Suprapubic skin (tissue), 4 donors: ENCODE results near the gene NEIL1. TPM values are rescaled to one million over a fixed set of nuclear protein-coding genes. Genes with fewer than 3 reads are reported as not detected.

Source experiments
- DNase-seq, 2 donors: peaks; one replicate each; pipeline ENCODE4 v3.0.0-alpha.2; 2019; ENCODE audit warnings: low spot score in 2 of 2
- H3K27ac ChIP-seq: fragments of 200-600 bp; sonication (generic); one replicate; pipeline ENCODE4 v1.5.1; 2019
- H3K27me3 ChIP-seq: fragments of 200-600 bp; sonication (generic); one replicate; pipeline ENCODE4 v1.5.1; 2019
- H3K36me3 ChIP-seq: fragments of 200-600 bp; sonication (generic); one replicate; pipeline ENCODE4 v1.5.1; 2019
- H3K4me1 ChIP-seq: fragments of 200-600 bp; sonication (generic); one replicate; pipeline ENCODE4 v1.5.1; 2019
- H3K4me3 ChIP-seq: fragments of 200-600 bp; sonication (generic); one replicate; pipeline ENCODE4 v1.5.1; 2019; ENCODE audit warnings: mild to moderate bottlenecking
- H3K9me3 ChIP-seq: fragments of 200-600 bp; sonication (generic); one replicate; pipeline ENCODE4 v1.5.1; 2019
- EP300 ChIP-seq: sonication (generic); formaldehyde crosslinking; IDR thresholded peaks from one replicate; pipeline ENCODE4 v1.6.1; 2017; ENCODE audit warnings: antibody characterized with exemption
- POLR2A ChIP-seq, 2 donors: fragments of 450-650 bp; IDR thresholded peaks; one replicate each; pipeline ENCODE4 v1.6.1; 2017; ENCODE audit warnings: antibody characterized with exemption in 2 of 2, mild to moderate bottlenecking in 2 of 2, moderate library complexity in 2 of 2
- POLR2AphosphoS5 ChIP-seq, 3 donors: sonication (generic); formaldehyde crosslinking; IDR thresholded peaks; one replicate each; pipeline ENCODE4 v1.6.1; 2017; ENCODE audit warnings: antibody characterized with exemption in 3 of 3
- WGBS: methylation state at CpG from one replicate; pipeline ENCODE4 v1.1.5; 2018; 5-methylcytosine and 5-hydroxymethylcytosine counted together
- total RNA-seq, 4 donors: library from RNA; depleted of rRNA; stranded (reverse); fragments of >200 nt; gene quantifications; one replicate each; pipeline ENCODE4 v1.1.0, GENCODE V29; 2016
- TF ChIP-seq, protein P1 (sequence below), 2 donors: fragments of 200-600 bp in 1 of 2; fragments of 450-650 bp in 1 of 2; sonication (generic) in 1 of 2; IDR thresholded peaks; one replicate each; pipeline ENCODE4 v1.5.1; 2016 to 2019; ENCODE audit warnings: antibody characterized with exemption in 2 of 2, mild to moderate bottlenecking in 1 of 2, moderate library complexity in 1 of 2

NEIL1 gene
- total RNA-seq, 4 donors from 2014 or later, result 26.3 to 123 (median 38.0) TPM

DNA sequence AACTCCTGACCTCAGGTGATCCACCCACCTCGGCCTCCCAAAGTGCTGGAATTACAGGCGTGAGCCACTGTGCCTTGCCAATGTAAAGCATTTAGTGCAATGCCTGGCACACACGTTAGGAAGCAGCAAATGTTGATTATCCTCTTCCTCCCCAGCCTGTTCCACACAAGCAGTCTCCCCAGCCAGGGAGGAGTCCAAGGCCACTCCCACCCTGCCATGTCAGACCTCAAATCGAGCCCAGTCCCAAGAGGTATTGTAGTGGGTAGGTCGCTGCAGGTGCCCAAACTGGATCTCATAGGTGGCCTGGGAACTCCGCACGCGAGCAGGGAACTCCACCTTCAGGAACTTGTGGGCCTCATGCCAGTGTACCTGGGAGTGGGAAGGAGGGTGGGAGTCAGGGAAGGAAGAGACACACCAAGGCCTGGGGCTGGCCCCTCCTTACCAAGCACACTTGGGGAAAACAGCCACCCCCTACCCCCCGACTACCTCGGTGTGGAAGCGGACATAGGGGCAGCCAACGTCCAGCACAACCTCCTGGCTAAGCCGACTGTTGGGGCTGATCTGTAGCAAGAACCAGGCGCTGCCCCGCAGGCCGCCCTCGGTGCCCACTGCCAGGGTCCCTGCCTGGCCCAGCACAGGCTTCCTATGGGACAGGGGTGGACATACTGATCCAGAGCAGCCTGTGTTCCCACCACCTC, 11.3 kb downstream of the NEIL1 start:
- Histone ChIP-seq H3K27me3 (no peaks in the 10 kb centered on the region), H3K4me3 (no peak overlapping the region), H3K4me1 (no peaks in the 10 kb centered on the region), H3K9me3 (no peaks in the 10 kb centered on the region), H3K36me3 (peaks cover 85% of the 10 kb centered on the region), H3K27ac (no peak overlapping the region)
- no peak for TF ChIP-seq POLR2A (IDR thresholded peaks at IDR 0.05)
- TF ChIP-seq, protein P1, sequence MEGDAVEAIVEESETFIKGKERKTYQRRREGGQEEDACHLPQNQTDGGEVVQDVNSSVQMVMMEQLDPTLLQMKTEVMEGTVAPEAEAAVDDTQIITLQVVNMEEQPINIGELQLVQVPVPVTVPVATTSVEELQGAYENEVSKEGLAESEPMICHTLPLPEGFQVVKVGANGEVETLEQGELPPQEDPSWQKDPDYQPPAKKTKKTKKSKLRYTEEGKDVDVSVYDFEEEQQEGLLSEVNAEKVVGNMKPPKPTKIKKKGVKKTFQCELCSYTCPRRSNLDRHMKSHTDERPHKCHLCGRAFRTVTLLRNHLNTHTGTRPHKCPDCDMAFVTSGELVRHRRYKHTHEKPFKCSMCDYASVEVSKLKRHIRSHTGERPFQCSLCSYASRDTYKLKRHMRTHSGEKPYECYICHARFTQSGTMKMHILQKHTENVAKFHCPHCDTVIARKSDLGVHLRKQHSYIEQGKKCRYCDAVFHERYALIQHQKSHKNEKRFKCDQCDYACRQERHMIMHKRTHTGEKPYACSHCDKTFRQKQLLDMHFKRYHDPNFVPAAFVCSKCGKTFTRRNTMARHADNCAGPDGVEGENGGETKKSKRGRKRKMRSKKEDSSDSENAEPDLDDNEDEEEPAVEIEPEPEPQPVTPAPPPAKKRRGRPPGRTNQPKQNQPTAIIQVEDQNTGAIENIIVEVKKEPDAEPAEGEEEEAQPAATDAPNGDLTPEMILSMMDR (IDR thresholded peaks at IDR 0.05), result no peak
- no peak for TF ChIP-seq EP300
- no peak for TF ChIP-seq POLR2AphosphoS5 (IDR thresholded peaks at IDR 0.05)
- DNase-seq, result no peak
- 97% methylated on average over 8 of the region's 17 CpGs for WGBS

DNA sequence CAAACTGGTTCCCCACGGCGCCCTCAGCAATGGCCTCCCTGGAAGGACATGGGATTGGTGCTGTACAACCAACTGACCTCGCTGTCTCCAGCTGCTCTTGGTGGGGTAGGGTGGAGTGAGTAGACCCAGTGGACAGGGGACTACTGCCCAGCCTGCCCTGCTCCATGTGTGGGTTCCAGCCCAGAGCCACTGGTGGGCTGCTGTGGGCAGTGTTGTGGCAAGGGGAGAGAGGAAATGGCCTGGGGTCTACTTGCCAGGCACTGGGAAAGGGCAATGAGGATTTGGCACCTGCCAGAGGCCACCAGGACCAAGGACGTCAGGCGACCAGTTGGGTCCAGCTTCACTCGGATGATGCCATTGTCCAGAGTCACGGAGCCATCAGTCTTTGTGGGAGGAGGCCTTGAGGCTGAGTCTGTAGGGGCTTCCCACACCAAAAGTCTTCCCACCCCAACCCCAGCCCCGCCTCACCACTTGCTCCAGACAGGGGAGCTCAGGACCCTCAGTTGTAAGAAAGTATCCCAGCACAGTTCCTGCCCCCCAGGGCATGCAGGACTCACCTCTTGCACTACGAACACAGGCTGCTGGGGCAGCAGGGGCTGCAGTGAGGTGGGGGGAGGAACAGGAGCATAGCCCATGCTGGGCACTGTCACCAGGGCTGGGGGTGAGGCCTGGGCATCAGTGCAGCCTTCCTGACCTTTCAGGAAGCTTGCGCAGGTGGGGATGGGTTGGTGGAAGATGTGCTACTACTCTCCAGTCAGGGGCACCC, 12.1 kb downstream of the NEIL1 start:
- H3K4me3 ChIP-seq, result no peak overlapping the region
- DNase-seq, result no peak
- TF ChIP-seq EP300 (no peak), POLR2AphosphoS5 (IDR thresholded peaks at IDR 0.05) (no peak), POLR2A (IDR thresholded peaks at IDR 0.05) (no peak)
- TF ChIP-seq, protein P1 (IDR thresholded peaks at IDR 0.05), result no peak
- no peak overlapping the region for H3K27ac ChIP-seq
- no peaks in the 10 kb centered on the region for H3K4me1 ChIP-seq
- peaks cover 93% of the 10 kb centered on the region for H3K36me3 ChIP-seq
- H3K27me3 ChIP-seq, result no peaks in the 10 kb centered on the region
- H3K9me3 ChIP-seq, result no peaks in the 10 kb centered on the region
- 90% methylated on average over 3 of the region's 10 CpGs for WGBS

DNA sequence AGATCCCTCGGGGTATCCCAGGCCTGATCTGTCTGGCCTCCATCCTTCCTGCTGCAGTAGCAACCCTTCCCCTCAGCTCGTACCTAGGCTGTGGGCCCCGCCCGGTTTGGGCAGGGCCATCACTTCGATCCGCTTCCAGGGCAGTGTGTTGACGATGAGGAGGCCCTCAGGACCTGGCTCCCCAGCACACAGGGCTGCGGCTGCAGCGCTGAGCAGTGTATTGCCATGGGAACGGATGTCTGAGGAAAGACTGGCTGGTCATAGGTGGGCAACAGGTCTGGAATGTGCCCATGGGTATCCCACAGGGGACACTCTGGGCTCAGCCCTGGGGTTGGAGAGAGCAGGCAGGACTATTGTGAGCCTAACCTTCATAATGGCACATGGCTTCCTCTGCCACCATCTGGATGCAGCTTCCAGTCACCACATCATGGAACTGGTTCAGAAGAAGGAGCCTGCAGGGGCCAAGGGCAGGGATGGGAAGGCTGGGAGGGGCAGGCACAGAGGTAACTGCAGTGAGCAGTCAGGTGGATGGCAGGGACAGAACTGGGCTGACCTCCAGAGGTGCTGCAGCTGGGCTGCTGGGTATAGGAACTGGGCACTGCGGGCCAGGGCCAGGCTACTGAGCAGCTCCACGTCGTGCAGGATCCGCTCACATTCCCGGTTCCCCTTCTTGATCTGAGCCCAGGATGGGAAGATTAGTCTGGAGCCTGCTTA, 12.9 kb downstream of the NEIL1 start:
- WGBS, result 85% methylated on average over 14 of the region's 15 CpGs
- TF ChIP-seq POLR2A (IDR thresholded peaks at IDR 0.05), result no peak
- TF ChIP-seq, protein P1 (IDR thresholded peaks at IDR 0.05), result no peak
- TF ChIP-seq EP300, result no peak
- TF ChIP-seq POLR2AphosphoS5 (IDR thresholded peaks at IDR 0.05), result no peak
- Histone ChIP-seq H3K27me3 (no peaks in the 10 kb centered on the region), H3K4me1 (no peaks in the 10 kb centered on the region), H3K27ac (no peak overlapping the region), H3K36me3 (peaks cover 98% of the 10 kb centered on the region), H3K9me3 (no peaks in the 10 kb centered on the region), H3K4me3 (no peak overlapping the region)
- DNase-seq, result no peak

DNA sequence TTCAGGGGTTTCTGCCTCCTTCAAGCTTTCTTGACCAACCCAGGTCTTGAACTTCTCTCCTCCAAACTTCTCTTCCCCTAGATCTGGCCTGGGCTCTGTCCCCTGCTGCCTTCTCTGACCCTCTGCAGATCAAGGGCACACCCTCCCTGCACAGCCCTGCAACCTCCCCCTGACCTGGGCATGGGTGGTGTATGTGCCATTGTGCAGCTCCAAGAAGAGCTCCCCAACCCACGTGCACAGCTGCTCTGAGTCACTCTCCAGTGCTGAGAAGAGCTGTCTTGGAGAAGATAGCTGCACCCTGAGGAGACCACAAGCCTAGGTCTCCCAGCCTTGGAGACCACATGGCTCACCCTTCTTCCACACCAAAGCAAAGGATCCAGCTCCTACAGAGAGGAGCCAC, 13.6 kb downstream of the NEIL1 start:
- Histone ChIP-seq H3K27ac (no peak overlapping the region), H3K4me1 (no peaks in the 10 kb centered on the region), H3K27me3 (no peaks in the 10 kb centered on the region), H3K36me3 (peaks cover 99% of the 10 kb centered on the region), H3K9me3 (no peaks in the 10 kb centered on the region), H3K4me3 (no peak overlapping the region)
- WGBS, result 22% methylated on average over 1 of the region's 1 CpG
- no peak for DNase-seq
- TF ChIP-seq, protein P1 (IDR thresholded peaks at IDR 0.05), result no peak
- TF ChIP-seq POLR2A (IDR thresholded peaks at IDR 0.05) (no peak), POLR2AphosphoS5 (IDR thresholded peaks at IDR 0.05) (no peak), EP300 (no peak)

DNA sequence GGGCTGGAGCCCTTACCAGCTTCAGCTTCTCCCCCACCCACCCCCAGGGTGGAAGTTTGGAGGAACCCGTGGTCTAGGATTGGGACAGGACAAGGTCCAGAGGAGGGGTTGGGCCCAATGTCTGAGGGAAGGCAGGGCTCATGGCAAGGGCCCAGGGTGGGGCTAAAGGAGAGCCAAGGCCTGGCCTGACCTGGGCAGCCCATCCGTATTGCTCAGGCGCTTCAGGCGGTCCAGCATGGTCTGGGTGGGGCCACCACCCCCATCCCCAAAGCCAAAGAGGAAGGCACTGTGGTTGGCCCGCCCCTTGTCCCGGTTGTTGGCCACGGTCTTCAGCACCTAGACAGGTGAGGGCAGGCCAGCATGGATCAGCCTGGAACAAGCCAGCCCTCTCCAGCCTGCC, 14.0 kb downstream of the NEIL1 start:
- 95% methylated on average over 2 of the region's 7 CpGs for WGBS
- Histone ChIP-seq H3K36me3 (peaks cover 99% of the 10 kb centered on the region), H3K27me3 (no peaks in the 10 kb centered on the region), H3K4me1 (no peaks in the 10 kb centered on the region), H3K4me3 (no peak overlapping the region), H3K9me3 (no peaks in the 10 kb centered on the region), H3K27ac (no peak overlapping the region)
- DNase-seq, result no peak
- TF ChIP-seq POLR2A (IDR thresholded peaks at IDR 0.05), result no peak
- no peak for TF ChIP-seq POLR2AphosphoS5 (IDR thresholded peaks at IDR 0.05)
- TF ChIP-seq EP300, result no peak
- TF ChIP-seq, protein P1 (IDR thresholded peaks at IDR 0.05), result no peak
